B cell (primary cell): Measurements from ENCODE around the gene OCA2.

Source experiments
- CTCF ChIP-seq: fragments of 200-600 bp; IDR thresholded peaks from one replicate; pipeline ENCODE4 v1.8.0; 2022; ENCODE audit warnings: antibody characterized with exemption, mild to moderate bottlenecking
- EZH2 ChIP-seq: IDR thresholded peaks from 2 replicates; pipeline ENCODE4 v1.6.1; 2012; ENCODE audit warnings: borderline replicate concordance, low read depth, mild to moderate bottlenecking, moderate library complexity, low read length; ENCODE audit not compliant: insufficient read depth, poor library complexity, severe bottlenecking

- TF ChIP-seq CTCF (no peak), EZH2 (no peak)
Measured at GRCh38 chr15:27782125-27782524, 317.0 kb downstream of the OCA2 start.
